Measurements from ENCODE around the gene DAND5. TPM values are rescaled to one million over a fixed set of nuclear protein-coding genes. Genes with fewer than 3 reads are reported as not detected.
A peak's percentile ranks its signal among the peaks of the same experiment; 100 is the strongest.

DAND5 gene
- total and polyA plus RNA-seq, 10 of the 15 experiments (the other 5 are each of a cell fraction or from before 2014, with no cell fraction given) = 0.06 to 0.15 (median 0.12) TPM; not detected in 5

DNA sequence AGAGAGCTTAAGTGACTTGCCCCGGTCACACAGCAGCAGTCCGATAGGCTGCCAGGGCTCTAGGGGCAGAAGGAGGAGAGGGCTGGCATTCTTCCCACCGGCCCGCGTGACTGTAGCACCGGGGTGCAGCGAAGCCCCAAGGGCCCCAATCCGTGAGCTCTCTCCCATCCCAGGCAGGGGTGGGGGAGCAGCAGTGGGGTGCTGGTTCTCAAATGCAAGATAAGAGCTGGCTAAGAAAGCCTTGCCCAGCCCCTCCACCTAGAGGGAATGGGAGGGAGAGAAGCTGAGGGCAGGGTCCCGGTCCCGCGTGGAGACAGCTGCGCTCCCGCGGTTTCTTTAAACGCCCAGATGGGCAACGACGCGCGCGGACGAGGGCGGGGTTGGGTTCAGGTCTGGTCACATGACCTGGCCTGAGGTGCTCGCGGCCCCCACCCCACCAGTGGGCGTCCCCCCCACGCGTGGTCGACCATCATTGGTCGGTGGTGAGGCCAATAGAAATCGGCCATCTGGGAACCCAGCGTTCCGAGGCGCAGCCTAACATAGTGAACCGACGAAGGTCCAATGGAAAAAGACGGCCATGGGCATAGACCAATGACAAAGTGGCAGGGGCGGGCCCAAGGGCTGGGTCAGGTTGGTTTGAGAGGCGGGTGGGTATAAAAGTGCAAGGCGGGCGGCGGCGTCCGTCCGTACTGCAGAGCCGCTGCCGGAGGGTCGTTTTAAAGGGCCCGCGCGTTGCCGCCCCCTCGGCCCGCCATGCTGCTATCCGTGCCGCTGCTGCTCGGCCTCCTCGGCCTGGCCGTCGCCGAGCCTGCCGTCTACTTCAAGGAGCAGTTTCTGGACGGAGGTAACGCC, 31.2 kb upstream of the DAND5 start, which contains the start of gene CALR (continued):
- TF ChIP-seq, protein P1, sequence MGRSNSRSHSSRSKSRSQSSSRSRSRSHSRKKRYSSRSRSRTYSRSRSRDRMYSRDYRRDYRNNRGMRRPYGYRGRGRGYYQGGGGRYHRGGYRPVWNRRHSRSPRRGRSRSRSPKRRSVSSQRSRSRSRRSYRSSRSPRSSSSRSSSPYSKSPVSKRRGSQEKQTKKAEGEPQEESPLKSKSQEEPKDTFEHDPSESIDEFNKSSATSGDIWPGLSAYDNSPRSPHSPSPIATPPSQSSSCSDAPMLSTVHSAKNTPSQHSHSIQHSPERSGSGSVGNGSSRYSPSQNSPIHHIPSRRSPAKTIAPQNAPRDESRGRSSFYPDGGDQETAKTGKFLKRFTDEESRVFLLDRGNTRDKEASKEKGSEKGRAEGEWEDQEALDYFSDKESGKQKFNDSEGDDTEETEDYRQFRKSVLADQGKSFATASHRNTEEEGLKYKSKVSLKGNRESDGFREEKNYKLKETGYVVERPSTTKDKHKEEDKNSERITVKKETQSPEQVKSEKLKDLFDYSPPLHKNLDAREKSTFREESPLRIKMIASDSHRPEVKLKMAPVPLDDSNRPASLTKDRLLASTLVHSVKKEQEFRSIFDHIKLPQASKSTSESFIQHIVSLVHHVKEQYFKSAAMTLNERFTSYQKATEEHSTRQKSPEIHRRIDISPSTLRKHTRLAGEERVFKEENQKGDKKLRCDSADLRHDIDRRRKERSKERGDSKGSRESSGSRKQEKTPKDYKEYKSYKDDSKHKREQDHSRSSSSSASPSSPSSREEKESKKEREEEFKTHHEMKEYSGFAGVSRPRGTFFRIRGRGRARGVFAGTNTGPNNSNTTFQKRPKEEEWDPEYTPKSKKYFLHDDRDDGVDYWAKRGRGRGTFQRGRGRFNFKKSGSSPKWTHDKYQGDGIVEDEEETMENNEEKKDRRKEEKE (IDR thresholded peaks at IDR 0.05) = no peak
- TF ChIP-seq, protein P2, sequence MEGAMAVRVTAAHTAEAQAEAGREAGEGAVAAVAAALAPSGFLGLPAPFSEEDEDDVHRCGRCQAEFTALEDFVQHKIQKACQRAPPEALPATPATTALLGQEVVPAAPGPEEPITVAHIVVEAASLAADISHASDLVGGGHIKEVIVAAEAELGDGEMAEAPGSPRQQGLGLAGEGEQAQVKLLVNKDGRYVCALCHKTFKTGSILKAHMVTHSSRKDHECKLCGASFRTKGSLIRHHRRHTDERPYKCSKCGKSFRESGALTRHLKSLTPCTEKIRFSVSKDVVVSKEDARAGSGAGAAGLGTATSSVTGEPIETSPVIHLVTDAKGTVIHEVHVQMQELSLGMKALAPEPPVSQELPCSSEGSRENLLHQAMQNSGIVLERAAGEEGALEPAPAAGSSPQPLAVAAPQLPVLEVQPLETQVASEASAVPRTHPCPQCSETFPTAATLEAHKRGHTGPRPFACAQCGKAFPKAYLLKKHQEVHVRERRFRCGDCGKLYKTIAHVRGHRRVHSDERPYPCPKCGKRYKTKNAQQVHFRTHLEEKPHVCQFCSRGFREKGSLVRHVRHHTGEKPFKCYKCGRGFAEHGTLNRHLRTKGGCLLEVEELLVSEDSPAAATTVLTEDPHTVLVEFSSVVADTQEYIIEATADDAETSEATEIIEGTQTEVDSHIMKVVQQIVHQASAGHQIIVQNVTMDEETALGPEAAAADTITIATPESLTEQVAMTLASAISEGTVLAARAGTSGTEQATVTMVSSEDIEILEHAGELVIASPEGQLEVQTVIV (IDR thresholded peaks at IDR 0.05; ENCODE audit: borderline replicate concordance, partially characterized antibody) = no peak
- TF ChIP-seq EED (IDR thresholded peaks at IDR 0.05; ENCODE audit: low read depth) = no peak
- no peak for TF ChIP-seq NRF1 (conservative IDR thresholded peaks at IDR 0.05; ENCODE audit: low read depth, low read length)
- peak; percentile 60; the same call in 1 of the 2 replicates for TF ChIP-seq MTA2 (IDR thresholded peaks at IDR 0.05; ENCODE audit: low read depth)
- TF ChIP-seq CHD1 (IDR thresholded peaks at IDR 0.05; ENCODE audit: low read depth, low read length) = peak; percentile 90; the same call in 1 of the 2 replicates
- TF ChIP-seq NFYA (IDR thresholded peaks at IDR 0.05; ENCODE audit: borderline replicate concordance, low read depth, low read length) = peak; percentile 17; the same call in 1 of the 2 replicates
- TF ChIP-seq, protein P3, sequence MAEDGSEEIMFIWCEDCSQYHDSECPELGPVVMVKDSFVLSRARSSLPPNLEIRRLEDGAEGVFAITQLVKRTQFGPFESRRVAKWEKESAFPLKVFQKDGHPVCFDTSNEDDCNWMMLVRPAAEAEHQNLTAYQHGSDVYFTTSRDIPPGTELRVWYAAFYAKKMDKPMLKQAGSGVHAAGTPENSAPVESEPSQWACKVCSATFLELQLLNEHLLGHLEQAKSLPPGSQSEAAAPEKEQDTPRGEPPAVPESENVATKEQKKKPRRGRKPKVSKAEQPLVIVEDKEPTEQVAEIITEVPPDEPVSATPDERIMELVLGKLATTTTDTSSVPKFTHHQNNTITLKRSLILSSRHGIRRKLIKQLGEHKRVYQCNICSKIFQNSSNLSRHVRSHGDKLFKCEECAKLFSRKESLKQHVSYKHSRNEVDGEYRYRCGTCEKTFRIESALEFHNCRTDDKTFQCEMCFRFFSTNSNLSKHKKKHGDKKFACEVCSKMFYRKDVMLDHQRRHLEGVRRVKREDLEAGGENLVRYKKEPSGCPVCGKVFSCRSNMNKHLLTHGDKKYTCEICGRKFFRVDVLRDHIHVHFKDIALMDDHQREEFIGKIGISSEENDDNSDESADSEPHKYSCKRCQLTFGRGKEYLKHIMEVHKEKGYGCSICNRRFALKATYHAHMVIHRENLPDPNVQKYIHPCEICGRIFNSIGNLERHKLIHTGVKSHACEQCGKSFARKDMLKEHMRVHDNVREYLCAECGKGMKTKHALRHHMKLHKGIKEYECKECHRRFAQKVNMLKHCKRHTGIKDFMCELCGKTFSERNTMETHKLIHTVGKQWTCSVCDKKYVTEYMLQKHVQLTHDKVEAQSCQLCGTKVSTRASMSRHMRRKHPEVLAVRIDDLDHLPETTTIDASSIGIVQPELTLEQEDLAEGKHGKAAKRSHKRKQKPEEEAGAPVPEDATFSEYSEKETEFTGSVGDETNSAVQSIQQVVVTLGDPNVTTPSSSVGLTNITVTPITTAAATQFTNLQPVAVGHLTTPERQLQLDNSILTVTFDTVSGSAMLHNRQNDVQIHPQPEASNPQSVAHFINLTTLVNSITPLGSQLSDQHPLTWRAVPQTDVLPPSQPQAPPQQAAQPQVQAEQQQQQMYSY (CRISPR knock-in tag; IDR thresholded peaks at IDR 0.05) = no peak
- TF ChIP-seq ATF7 (IDR thresholded peaks at IDR 0.05; ENCODE audit: low read depth) = peak; percentile 33; the same call in 1 of the 2 replicates
- TF ChIP-seq, protein P4, sequence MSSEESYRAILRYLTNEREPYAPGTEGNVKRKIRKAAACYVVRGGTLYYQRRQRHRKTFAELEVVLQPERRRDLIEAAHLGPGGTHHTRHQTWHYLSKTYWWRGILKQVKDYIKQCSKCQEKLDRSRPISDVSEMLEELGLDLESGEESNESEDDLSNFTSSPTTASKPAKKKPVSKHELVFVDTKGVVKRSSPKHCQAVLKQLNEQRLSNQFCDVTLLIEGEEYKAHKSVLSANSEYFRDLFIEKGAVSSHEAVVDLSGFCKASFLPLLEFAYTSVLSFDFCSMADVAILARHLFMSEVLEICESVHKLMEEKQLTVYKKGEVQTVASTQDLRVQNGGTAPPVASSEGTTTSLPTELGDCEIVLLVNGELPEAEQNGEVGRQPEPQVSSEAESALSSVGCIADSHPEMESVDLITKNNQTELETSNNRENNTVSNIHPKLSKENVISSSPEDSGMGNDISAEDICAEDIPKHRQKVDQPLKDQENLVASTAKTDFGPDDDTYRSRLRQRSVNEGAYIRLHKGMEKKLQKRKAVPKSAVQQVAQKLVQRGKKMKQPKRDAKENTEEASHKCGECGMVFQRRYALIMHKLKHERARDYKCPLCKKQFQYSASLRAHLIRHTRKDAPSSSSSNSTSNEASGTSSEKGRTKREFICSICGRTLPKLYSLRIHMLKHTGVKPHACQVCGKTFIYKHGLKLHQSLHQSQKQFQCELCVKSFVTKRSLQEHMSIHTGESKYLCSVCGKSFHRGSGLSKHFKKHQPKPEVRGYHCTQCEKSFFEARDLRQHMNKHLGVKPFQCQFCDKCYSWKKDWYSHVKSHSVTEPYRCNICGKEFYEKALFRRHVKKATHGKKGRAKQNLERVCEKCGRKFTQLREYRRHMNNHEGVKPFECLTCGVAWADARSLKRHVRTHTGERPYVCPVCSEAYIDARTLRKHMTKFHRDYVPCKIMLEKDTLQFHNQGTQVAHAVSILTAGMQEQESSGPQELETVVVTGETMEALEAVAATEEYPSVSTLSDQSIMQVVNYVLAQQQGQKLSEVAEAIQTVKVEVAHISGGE (CRISPR knock-in tag; IDR thresholded peaks at IDR 0.05) = no peak
- no peak for TF ChIP-seq NR2C1 (IDR thresholded peaks at IDR 0.05)
- no peak for TF ChIP-seq ATF2 (IDR thresholded peaks at IDR 0.05; ENCODE audit: low read length)
- TF ChIP-seq YBX1 (IDR thresholded peaks at IDR 0.05) = no peak
- TF ChIP-seq ZNF622 (IDR thresholded peaks at IDR 0.05) = peak; percentile 88

Data from GM12878 (cell line).